IMR-90 (cell line): ENCODE data around the gene GTSE1. TPM values are rescaled to one million over a fixed set of nuclear protein-coding genes. Genes with fewer than 3 reads are reported as not detected.

Experiments
- polyA plus RNA-seq, 3 experiments: library from polyadenylated mRNA; depleted of rRNA; stranded (reverse); fragments of >200 nt; gene quantifications; 2 replicates each; pipeline ENCODE4 v1.2.3, GENCODE V29; 2012; ENCODE audit warnings: low replicate concordance in 1 of 3
- total RNA-seq: library from RNA; depleted of rRNA; stranded (reverse); fragments of >200 nt; gene quantifications from 2 replicates; pipeline ENCODE4 v1.2.3, GENCODE V29; 2012; rRNA removed

GTSE1 gene
- total and polyA plus RNA-seq, 2 of the 4 experiments (the other 2 are of a cell fraction) = 5.9 to 17.1 TPM

Other genes starting within 250 kb of the GTSE1 start
- 6.1 and 7.0 TPM in 2 replicates for gene PPARA, start 146.3 kb upstream of the GTSE1 start, total RNA-seq
- gene PPARA, start 146.3 kb upstream of the GTSE1 start, polyA plus RNA-seq (2012; rRNA removed) = 3.1 and 3.3 TPM in 2 replicates
- gene CDPF1, start 46.6 kb upstream of the GTSE1 start, total RNA-seq = 8.9 and 11.5 TPM in 2 replicates
- gene CDPF1, start 46.6 kb upstream of the GTSE1 start, polyA plus RNA-seq (2012; rRNA removed) = 14.5 and 18.6 TPM in 2 replicates
- gene PKDREJ, start 33.5 kb upstream of the GTSE1 start, total RNA-seq = not detected in 2 replicates
- 0.02 TPM in 1 of 2 replicates, not detected in the other for gene PKDREJ, start 33.5 kb upstream of the GTSE1 start, polyA plus RNA-seq (2012; rRNA removed)
- 52.3 and 74.2 TPM in 2 replicates for gene TTC38, start 28.9 kb upstream of the GTSE1 start, total RNA-seq
- gene TTC38, start 28.9 kb upstream of the GTSE1 start, polyA plus RNA-seq (2012; rRNA removed) = 43.0 and 43.6 TPM in 2 replicates
- 19.0 and 21.7 TPM in 2 replicates for gene TRMU, start 38.8 kb downstream of the GTSE1 start, total RNA-seq
- 32.7 and 36.4 TPM in 2 replicates for gene TRMU, start 38.8 kb downstream of the GTSE1 start, polyA plus RNA-seq (2012; rRNA removed)
- 0.36 and 0.56 TPM in 2 replicates for gene CELSR1, start 240.8 kb downstream of the GTSE1 start, total RNA-seq
- 0.82 and 1.4 TPM in 2 replicates for gene CELSR1, start 240.8 kb downstream of the GTSE1 start, polyA plus RNA-seq (2012; rRNA removed)